Small intestine (tissue), 7 donors: ENCODE measurements around the gene NKIRAS2. TPM values are rescaled to one million over a fixed set of nuclear protein-coding genes. Genes with fewer than 3 reads are reported as not detected.

Experiments
- DNase-seq, 2 donors: peaks; one replicate each; pipeline versions ENCODE4 v3.0.0 to v3.0.0-alpha.2; 2013
- FAIRE-seq: peaks from 2 replicates; lab custom pipeline; 2012; peaks lifted over from hg19 to GRCh38; lab: Jason Lieb, UNC
- H3K27ac ChIP-seq, 3 donors: one replicate each; pipeline ENCODE4 v1.5.1; 2013; ENCODE audit warnings: low read length in 2 of 3, mild to moderate bottlenecking in 2 of 3, control low read depth in 1 of 3, inconsistent platforms in 1 of 3, low read depth in 1 of 3, moderate library complexity in 1 of 3
- H3K27me3 ChIP-seq, 3 donors: one replicate each; pipeline ENCODE4 v1.6.1; 2013; ENCODE audit warnings: low read length in 3 of 3, inconsistent platforms in 1 of 3; ENCODE audit not compliant: control insufficient read depth in 3 of 3, insufficient read depth in 3 of 3
- H3K36me3 ChIP-seq, 3 donors: one replicate each; pipeline ENCODE4 v1.6.1; 2013; ENCODE audit warnings: low read length in 3 of 3, inconsistent platforms in 1 of 3, low read depth in 1 of 3, mild to moderate bottlenecking in 1 of 3, moderate library complexity in 1 of 3; ENCODE audit not compliant: control insufficient read depth in 3 of 3, insufficient read depth in 2 of 3
- H3K4me1 ChIP-seq, 3 donors: one replicate each; pipeline ENCODE4 v1.6.1; 2013; ENCODE audit warnings: low read length in 2 of 3, inconsistent platforms in 1 of 3, low read depth in 1 of 3, mild to moderate bottlenecking in 1 of 3, moderate library complexity in 1 of 3; ENCODE audit not compliant: control insufficient read depth in 3 of 3, insufficient read depth in 2 of 3
- H3K4me3 ChIP-seq, 3 donors: one replicate each; pipeline ENCODE4 v1.5.1; 2013; ENCODE audit warnings: low read length in 3 of 3, control low read depth in 1 of 3, inconsistent platforms in 1 of 3, low read depth in 1 of 3, mild to moderate bottlenecking in 1 of 3, moderate library complexity in 1 of 3
- H3K9me3 ChIP-seq, 2 donors: one replicate each; pipeline ENCODE4 v1.6.1; 2013; ENCODE audit warnings: low read depth in 1 of 2, low read length in 1 of 2; ENCODE audit not compliant: control insufficient read depth in 2 of 2, insufficient read depth in 1 of 2
- WGBS, 3 donors: extraction: QIAGEN DNeasy Blood & Tissue Kit; methylation state at CpG; one replicate each; pipeline ENCODE4 v1.1.7; 2013; 5-methylcytosine and 5-hydroxymethylcytosine counted together
- polyA plus RNA-seq, 4 donors: library from polyadenylated mRNA; stranded (reverse) in 3 of 4; unstranded in 1 of 4; fragments of 200-250 nt in 3 of 4; fragments of 120-200 nt in 1 of 4; gene quantifications; one replicate each; pipeline versions ENCODE4 v1.2.1 to v1.2.3, GENCODE V29; 2013
- donor health status: healthy with polysubstance abuse.
- donor health status: control.
- donor health status: control.
- donor health status: Bipolar disorder and iron deficiency.
- donor health status: healthy.

Gene NKIRAS2
- polyA plus RNA-seq, 4 donors: 21.1 to 38.8 (median 26.1) TPM

GRCh38 chr17:42025191-42025579 lies 5.3 kb downstream of the NKIRAS2 start:
- 48 to 64% (median 49%) methylated on average over 8 of the region's 8 CpGs for WGBS, 3 donors
- FAIRE-seq: no peak
- peaks cover 0 to 7% (median 0%) of the 10 kb centered on the region in 3 donors for H3K27me3 ChIP-seq

DNA sequence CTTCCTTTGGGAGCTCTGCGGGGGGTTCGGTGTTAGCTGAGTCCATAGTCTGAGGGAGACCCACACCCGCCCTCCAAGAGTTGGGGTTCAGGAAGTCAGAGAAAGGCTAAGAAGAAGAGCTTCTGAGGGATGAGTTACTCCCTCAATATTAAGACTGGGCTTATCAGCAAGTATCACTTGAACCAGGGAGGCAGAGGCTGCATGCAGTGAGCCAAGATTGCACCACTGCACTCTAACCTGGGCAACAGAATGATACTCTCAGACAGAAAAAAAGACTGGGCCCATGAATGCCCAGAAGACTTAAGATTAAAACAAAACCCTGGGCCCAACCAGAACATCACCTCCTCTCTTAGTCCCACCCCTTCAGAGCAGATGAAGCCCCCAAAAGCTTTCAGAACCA lies 6.0 kb downstream of the NKIRAS2 start:
- WGBS, 3 donors: 90 to 98% (median 98%) methylated on average over 3 of the region's 3 CpGs
- peaks cover 0 to 7% (median 0%) of the 10 kb centered on the region in 3 donors for H3K27me3 ChIP-seq
- peaks cover 0 to 19% (median 4%) of the 10 kb centered on the region in 3 donors for H3K4me1 ChIP-seq
- H3K4me3 ChIP-seq: no peak overlapping the region
- peaks cover 0 to 49% (median 3%) of the 10 kb centered on the region in 3 donors for H3K36me3 ChIP-seq
- DNase-seq (no peak), FAIRE-seq (no peak)
- no peaks in the 10 kb centered on the region for H3K9me3 ChIP-seq
- no peak overlapping the region for H3K27ac ChIP-seq

More at GRCh38 chr17:42025191-42025579, 5.3 kb downstream of the NKIRAS2 start:
- no peak for DNase-seq
- peak overlapping the region in 2 of 3 donors; percentile 62 to 69 for H3K27ac ChIP-seq
- peaks cover 0 to 22% (median 4%) of the 10 kb centered on the region in 3 donors for H3K4me1 ChIP-seq
- H3K4me3 ChIP-seq: no peak overlapping the region
- H3K36me3 ChIP-seq: peaks cover 0 to 49% (median 3%) of the 10 kb centered on the region in 3 donors
- no peaks in the 10 kb centered on the region for H3K9me3 ChIP-seq

- DNase-seq (no peak), FAIRE-seq (no peak)
- Histone ChIP-seq H3K4me1 (peaks cover 0 to 13% (median 4%) of the 10 kb centered on the region in 3 donors), H3K9me3 (no peaks in the 10 kb centered on the region), H3K36me3 (peaks cover 0 to 43% (median 3%) of the 10 kb centered on the region in 3 donors), H3K4me3 (no peak overlapping the region), H3K27ac (no peak overlapping the region), H3K27me3 (peaks cover 0 to 7% (median 0%) of the 10 kb centered on the region in 3 donors)
- WGBS, 3 donors: 57 to 75% (median 74%) methylated on average over 17 of the region's 17 CpGs
These were observed 7.1 kb downstream of the NKIRAS2 start for GRCh38 chr17:42026857-42027589.

- DNase-seq: no peak
- H3K4me3 ChIP-seq: no peak overlapping the region
- H3K27ac ChIP-seq: no peak overlapping the region
- 75 to 87% (median 86%) methylated on average over 5 of the region's 5 CpGs for WGBS, 3 donors
- peaks cover 0 to 7% (median 0%) of the 10 kb centered on the region in 3 donors for H3K27me3 ChIP-seq
- FAIRE-seq: no peak
- no peaks in the 10 kb centered on the region for H3K9me3 ChIP-seq
- H3K36me3 ChIP-seq: peaks cover 0 to 38% (median 3%) of the 10 kb centered on the region in 3 donors
- peaks cover 0 to 13% (median 4%) of the 10 kb centered on the region in 3 donors for H3K4me1 ChIP-seq
These were observed 7.7 kb downstream of the NKIRAS2 start for GRCh38 chr17:42027590-42027889.

DNA sequence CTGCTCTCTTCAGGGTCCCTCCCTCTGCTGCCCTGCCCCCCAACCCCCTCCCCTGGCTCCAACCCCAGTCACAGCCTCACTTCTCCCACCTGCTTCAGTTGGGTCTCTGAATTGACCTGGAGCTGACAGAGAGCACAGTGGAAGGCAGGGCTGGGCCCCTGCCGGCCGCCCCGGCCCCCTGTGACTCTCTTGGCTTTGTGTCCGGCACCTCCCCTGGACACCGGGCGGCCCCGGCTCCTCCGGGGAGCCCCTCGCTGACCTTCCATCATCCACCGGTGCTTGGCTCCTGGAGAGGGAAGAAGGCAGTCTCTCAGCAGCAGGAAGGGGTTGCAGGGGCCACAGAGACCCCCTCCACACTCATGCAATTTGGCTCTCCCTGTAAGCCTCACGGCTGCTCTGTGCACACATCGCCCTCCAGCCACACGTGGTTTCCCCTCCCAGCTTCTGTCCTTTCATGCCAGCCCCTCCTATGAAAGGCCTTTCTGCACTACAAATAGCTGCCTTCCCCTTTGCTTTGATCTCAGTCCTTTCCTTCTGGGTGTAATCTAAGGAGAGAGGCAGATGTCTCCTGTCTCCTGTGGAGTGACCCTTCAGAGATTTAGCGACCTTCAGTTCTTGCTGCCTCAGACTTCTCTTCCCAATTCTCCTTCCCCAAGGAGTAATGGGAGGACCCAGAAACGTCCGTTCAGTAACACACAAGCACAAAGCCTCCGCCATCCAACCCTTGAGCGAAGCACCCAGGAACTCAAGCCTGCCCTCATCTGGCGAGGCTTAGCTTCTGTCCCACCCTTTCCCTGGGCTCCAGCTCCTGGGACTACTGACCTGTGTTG lies 8.3 kb downstream of the NKIRAS2 start:
- Histone ChIP-seq H3K36me3 (peaks cover 0 to 32% (median 3%) of the 10 kb centered on the region in 3 donors), H3K4me1 (peaks cover 0 to 13% (median 4%) of the 10 kb centered on the region in 3 donors), H3K4me3 (no peak overlapping the region), H3K27ac (no peak overlapping the region), H3K27me3 (peaks cover 0 to 7% (median 0%) of the 10 kb centered on the region in 3 donors), H3K9me3 (no peaks in the 10 kb centered on the region)
- WGBS, 3 donors: 64 to 76% (median 75%) methylated on average over 15 to 19 of the region's 19 CpGs
- FAIRE-seq (no peak), DNase-seq (peak; percentile 21 to 33)

- H3K9me3 ChIP-seq: no peaks in the 10 kb centered on the region
- H3K36me3 ChIP-seq: peaks cover 0 to 27% (median 3%) of the 10 kb centered on the region in 3 donors
- peaks cover 0 to 7% (median 0%) of the 10 kb centered on the region in 3 donors for H3K27me3 ChIP-seq
- 78 to 81% (median 79%) methylated on average over 7 of the region's 7 CpGs for WGBS, 3 donors
- DNase-seq: no peak
- H3K4me3 ChIP-seq: no peak overlapping the region
- FAIRE-seq: no peak
- H3K4me1 ChIP-seq: peaks cover 0 to 13% (median 4%) of the 10 kb centered on the region in 3 donors
- H3K27ac ChIP-seq: no peak overlapping the region
These were observed 8.9 kb downstream of the NKIRAS2 start for GRCh38 chr17:42028791-42029127.

DNA sequence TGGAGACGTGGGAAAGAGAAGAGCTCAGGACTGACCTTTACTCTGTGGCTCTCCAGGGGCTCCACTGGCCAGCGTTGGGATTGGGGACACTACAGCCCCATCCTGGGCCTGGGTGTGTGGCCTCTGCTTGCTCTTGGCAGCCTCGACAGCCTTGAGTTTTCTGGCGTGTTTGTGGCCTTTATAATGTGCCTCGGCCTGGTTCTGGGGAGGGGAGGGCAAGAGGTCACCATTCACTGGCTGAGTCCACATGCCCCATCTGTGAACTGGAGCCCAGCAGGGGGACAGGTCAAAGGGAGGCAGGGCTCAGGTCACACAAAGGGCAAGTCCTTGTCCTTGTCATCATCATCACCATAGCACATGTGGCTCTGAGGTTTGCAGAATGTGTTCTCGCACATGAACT lies 11.7 kb downstream of the NKIRAS2 start:
- Histone ChIP-seq H3K9me3 (no peaks in the 10 kb centered on the region), H3K27ac (no peak overlapping the region), H3K36me3 (no peaks in the 10 kb centered on the region), H3K27me3 (peaks cover 0 to 7% (median 0%) of the 10 kb centered on the region in 3 donors), H3K4me3 (no peak overlapping the region), H3K4me1 (no peaks in the 10 kb centered on the region)
- 66 to 74% (median 73%) methylated on average over 6 of the region's 6 CpGs for WGBS, 3 donors
- FAIRE-seq (no peak), DNase-seq (no peak)

DNA sequence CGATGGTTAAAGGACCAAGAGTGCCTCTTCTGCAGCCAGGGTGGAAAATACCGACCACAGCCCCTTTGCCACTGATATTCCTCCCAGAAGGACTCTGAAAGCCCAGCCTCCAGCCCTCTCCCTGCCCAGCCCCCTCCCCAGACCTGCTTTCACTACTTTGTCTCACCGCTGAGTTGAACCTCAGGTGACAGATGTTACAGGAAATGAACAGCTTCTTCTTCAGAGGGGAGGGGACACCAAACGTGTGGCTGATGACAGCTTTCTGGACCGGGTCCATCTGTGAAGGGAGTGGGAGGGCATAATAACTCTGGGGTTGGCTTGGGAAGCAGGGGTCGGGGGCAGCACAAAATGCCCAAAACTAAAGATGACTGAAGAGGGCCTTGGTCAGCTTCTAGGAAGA lies 14.2 kb downstream of the NKIRAS2 start:
- Histone ChIP-seq H3K4me3 (no peak overlapping the region), H3K27me3 (peaks cover 0 to 5% (median 0%) of the 10 kb centered on the region in 3 donors), H3K4me1 (no peaks in the 10 kb centered on the region), H3K27ac (no peak overlapping the region), H3K36me3 (no peaks in the 10 kb centered on the region), H3K9me3 (no peaks in the 10 kb centered on the region)
- FAIRE-seq: no peak
- WGBS, 3 donors: 34 to 44% (median 43%) methylated on average over 5 to 6 of the region's 6 CpGs
- DNase-seq: no peak
